ENCODE measurements around the gene AKR7A3.
A peak's percentile ranks its signal among the peaks of the same experiment; 100 is the strongest.
"Not testable (repeated sequence)": the region's sequence is repeated elsewhere in the genome, so short reads cannot be mapped to it uniquely, and the experiment has no call there.

The AKR7A3 gene

GRCh38 chr1:19294638-19295037 lies 6.1 kb upstream of the AKR7A3 start:
- no peak for DNase-seq

GRCh38 chr1:19289244-19289643 lies 674 bp upstream of the AKR7A3 start:
- DNase-seq, result no peak

GRCh38 chr1:19287436-19288185 lies 959 bp downstream of the AKR7A3 start:
- DNase-seq, result no peak

GRCh38 chr1:19285807-19286206 lies 2.8 kb downstream of the AKR7A3 start:
- DNase-seq, result not testable (repeated sequence)

GRCh38 chr1:19285366-19285765 lies 3.2 kb downstream of the AKR7A3 start:
- DNase-seq, result not testable (repeated sequence)

GRCh38 chr1:19284881-19285280 lies 3.7 kb downstream of the AKR7A3 start:
- DNase-seq, result no peak

- no peak for DNase-seq
Measured at GRCh38 chr1:19283891-19284290, 4.7 kb downstream of the AKR7A3 start.

GRCh38 chr1:19274636-19275035 lies 13.9 kb downstream of the AKR7A3 start:
- DNase-seq, result no peak

GRCh38 chr1:19273844-19274531 lies 14.6 kb downstream of the AKR7A3 start:
- DNase-seq, result not testable (repeated sequence)

- no peak for DNase-seq
Measured at GRCh38 chr1:19273106-19273843, 15.3 kb downstream of the AKR7A3 start.

GRCh38 chr1:19272064-19272463 lies 16.5 kb downstream of the AKR7A3 start:
- no peak for DNase-seq

- DNase-seq, result not testable (repeated sequence)
Measured at GRCh38 chr1:19270343-19270730, 18.2 kb downstream of the AKR7A3 start.

GRCh38 chr1:19269427-19270342 lies 18.9 kb downstream of the AKR7A3 start:
- not testable (repeated sequence) for DNase-seq

- no peak for DNase-seq
Measured at GRCh38 chr1:19268445-19268844, 20.1 kb downstream of the AKR7A3 start.

GRCh38 chr1:19262744-19263143 lies 25.8 kb downstream of the AKR7A3 start:
- DNase-seq, result no peak

- no peak for DNase-seq
Measured at GRCh38 chr1:19262047-19262446, 26.5 kb downstream of the AKR7A3 start.

- no peak for DNase-seq
Measured at GRCh38 chr1:19260211-19261138, 28.1 kb downstream of the AKR7A3 start.

- DNase-seq, result no peak
Measured at GRCh38 chr1:19258353-19258752, 30.2 kb downstream of the AKR7A3 start.

- DNase-seq, result peak in 2 of 58 donors; percentile 10 to 11
Measured at GRCh38 chr1:19257178-19257914, 31.2 kb downstream of the AKR7A3 start.
